Stimulated activated CD8-positive, alpha-beta memory T cell treated with anti-CD3 and anti-CD28 coated beads, Interleukin-15, amount 100 ng/mL, for 24 hours (primary cell): ENCODE data around the gene RBM47.
"Not testable (repeated sequence)": the region's sequence is repeated elsewhere in the genome, so short reads cannot be mapped to it uniquely, and the experiment has no call there.

Experiments
- DNase-seq: peaks from one replicate; pipeline ENCODE4 v3.0.0-alpha.2; 2020; ENCODE audit warnings: low read depth

Gene RBM47

GRCh38 chr4:40486534-40486933 is 143.1 kb downstream of the RBM47 start:
- no peak for DNase-seq

GRCh38 chr4:40484346-40485090 is 145.1 kb downstream of the RBM47 start:
- DNase-seq = no peak

DNA sequence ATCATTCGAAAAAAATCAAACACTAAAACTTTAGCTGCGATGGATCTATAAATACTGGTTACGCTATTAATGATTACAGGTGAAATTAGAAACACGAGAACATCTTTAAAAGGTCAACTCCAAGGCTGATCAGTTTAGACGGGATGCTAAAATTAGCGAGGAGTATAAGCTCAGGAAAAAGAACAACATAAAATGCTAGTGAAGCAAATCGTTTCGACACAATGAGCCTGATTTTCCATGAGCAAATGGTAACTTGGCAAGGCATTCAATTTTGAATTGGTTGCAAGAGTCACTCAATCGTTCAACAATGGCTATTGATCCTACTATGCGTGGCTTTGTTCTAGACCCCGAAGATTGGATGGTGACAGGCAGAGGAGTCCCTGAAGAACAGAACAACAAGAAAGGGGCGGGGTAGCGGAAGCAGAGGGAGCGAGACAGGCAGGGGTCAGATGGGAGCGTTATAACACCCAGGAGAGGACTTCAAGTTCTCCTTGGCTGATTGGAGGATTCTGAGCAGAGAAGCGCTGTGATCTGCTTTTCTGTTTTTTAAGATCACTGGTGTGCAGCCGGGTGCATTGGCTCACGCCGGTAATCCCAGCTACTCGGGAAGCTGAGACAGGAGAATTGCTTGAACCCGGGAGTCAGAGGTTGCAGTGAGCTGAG is 146.5 kb downstream of the RBM47 start:
- DNase-seq = no peak

- no peak for DNase-seq
Measured at GRCh38 chr4:40481977-40482376, 147.7 kb downstream of the RBM47 start.

- no peak for DNase-seq
Measured at GRCh38 chr4:40480291-40480690, 149.4 kb downstream of the RBM47 start.

- no peak for DNase-seq
Measured at GRCh38 chr4:40479378-40479777, 150.3 kb downstream of the RBM47 start.

GRCh38 chr4:40475609-40476008 is 154.1 kb downstream of the RBM47 start:
- no peak for DNase-seq

DNA sequence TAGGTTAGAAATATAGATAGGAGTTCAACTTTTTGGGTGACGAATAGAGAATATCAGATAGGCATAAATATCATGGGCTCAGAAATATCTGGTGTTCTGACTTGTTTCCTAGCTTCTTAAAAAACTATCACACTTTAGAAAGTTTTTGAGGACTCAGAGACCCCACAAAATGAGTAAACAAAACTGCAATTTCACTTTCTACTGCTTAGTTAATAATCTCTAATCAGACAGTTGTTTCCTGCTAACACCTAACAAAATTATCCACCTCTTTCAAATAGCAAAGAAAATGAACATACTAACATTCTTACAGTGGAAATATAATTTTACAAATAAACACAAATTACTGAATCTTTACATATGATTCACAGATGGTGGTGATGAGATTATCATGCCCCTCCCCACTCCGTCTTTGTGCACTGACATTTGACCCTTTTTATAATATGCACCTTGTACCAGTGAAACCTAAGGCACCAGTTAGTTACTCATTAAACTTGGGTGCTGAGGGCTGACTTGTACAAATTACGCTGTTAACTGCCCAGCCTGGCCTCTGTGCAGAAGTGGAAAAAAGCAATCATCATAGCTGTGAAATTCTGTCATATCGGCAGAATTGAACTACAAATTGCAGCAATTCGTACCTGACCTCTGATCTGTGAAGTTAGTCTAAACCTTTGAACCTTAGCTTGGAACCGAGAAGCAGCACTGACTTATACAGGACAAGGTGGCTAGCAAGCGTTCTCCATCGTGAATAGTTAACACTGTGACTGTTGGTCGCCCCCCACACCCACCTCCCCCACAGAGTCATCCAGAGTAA is 155.9 kb downstream of the RBM47 start:
- no peak for DNase-seq

DNA sequence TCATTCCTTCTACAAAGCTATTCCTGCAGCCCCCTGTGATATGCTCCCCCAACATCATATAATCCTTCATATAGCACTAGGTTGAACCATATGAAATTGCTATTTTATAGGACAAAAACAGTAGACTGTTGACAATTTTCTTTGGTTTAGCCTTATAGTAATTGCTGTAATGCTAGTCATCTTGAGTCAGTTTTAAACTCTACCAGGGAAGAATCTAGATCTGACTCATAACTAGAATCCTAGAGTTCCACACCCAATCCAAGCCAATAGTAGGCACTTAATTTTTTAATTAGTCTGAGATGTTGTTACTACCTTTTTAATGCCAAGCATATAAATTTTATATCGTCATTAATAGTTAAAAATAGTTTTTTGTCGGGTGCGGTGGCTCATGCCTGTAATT is 157.7 kb downstream of the RBM47 start:
- no peak for DNase-seq

GRCh38 chr4:40466789-40467188 is 162.9 kb downstream of the RBM47 start:
- no peak for DNase-seq

DNA sequence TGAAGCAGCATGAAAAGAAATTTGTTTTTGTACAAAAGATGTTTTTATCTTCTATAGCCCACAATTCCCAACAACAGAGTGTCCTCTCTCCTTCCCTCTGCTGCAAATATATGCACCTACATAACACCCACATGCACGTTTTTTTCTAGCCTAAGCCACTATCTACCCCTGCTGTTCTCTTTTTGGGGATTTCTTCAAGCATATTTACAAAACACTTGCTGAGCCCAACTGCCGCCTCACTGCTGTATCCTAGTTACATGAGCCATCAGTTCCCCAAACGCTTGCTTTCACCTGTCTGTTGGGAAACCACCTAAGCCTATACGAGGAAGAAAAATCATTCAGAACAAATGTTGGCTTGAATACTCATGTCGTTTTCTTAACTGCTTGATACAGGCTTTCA is 167.3 kb downstream of the RBM47 start:
- DNase-seq = no peak

GRCh38 chr4:40461879-40462278 is 167.8 kb downstream of the RBM47 start:
- no peak for DNase-seq

- DNase-seq = no peak
Measured at GRCh38 chr4:40461062-40461461, 168.6 kb downstream of the RBM47 start.

DNA sequence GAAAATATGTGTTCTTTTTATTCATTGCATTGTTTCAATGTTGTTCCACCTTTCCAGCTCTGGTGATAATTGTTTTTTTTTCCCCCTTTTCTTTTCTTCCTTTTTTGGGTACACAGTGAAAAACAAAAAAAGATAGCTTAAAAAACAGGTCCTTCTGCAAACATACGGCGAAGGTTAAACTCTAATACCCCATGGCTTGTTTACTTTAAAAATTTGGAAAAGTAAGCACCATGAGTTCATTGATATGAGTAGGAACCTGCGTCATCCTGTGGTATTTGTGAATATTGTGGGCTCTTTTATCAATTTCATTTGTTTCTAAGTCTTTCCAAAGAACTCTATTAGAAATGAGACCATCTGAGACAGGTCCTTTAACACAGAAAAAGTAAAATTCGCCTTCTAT is 171.0 kb downstream of the RBM47 start:
- DNase-seq = no peak

DNA sequence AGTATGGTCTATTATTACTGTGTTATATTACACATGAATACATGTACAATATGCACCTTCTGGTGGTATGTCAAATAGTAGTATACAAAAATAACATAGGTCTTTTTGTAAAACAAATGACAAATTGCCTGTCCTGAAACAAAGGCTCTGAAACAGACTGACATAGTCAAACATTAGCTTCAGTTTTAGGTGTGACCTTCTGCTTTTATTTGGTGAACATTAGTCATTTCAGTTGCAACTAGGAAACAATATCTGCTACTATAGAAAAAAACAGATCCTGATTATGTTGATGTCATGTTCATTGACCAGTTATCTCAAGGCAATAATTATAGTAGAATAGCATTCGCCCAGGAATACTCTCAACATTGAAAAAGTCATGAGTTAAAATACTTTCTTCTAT is 171.6 kb downstream of the RBM47 start:
- DNase-seq = no peak

DNA sequence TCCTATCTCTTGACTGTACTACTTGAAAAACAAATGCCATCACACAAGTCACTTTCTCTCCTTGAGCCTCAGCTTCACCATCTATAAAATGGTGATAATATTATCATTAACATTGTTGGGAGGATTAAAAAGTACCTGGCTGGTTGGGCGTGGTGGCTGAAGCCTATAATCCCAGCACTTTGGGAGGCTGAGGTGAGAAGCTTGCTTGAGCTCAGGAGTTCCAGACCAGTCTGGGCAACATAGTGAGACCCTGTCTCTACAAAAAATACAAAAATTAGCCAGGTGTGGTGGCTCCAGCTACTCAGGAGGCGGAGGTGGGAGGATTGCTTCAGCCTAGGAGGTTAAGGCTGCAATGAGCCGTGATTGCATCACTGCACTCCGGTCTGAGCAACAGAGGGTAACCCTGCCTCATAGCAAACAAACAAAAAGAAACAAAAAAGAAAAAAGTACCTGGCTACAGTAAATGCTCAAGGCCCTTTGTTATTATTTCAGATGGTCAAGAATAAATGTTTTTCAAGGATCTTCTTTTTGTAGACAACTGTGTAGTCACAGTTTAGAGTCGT is 174.2 kb downstream of the RBM47 start:
- DNase-seq = no peak

GRCh38 chr4:40454816-40455215 is 174.8 kb downstream of the RBM47 start:
- no peak for DNase-seq

- DNase-seq = no peak
Measured at GRCh38 chr4:40453912-40454311, 175.8 kb downstream of the RBM47 start.

DNA sequence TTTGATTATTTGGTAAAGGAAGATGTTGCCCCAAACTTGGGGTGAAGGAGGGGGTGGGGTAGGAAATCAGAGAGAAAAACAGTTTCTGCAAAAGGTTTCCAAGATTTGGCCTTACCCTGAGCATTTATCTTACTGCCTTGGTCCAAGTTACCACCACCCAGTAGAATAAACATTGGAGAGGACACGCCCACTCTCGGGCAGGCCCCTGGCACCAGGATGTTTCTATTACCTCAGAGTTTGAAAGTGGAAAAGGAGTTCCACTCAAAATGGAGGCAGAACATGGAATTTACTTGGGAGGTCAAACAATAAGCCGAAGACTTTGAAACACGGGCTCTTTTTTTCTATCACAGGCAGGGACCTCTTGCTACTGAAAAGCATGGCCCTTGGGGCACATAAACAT is 180.8 kb downstream of the RBM47 start:
- no peak for DNase-seq

- DNase-seq = no peak
Measured at GRCh38 chr4:40446839-40447238, 182.8 kb downstream of the RBM47 start.

GRCh38 chr4:40446261-40446750 is 183.4 kb downstream of the RBM47 start:
- not testable (repeated sequence) for DNase-seq

GRCh38 chr4:40445671-40446070 is 184.0 kb downstream of the RBM47 start:
- no peak for DNase-seq

DNA sequence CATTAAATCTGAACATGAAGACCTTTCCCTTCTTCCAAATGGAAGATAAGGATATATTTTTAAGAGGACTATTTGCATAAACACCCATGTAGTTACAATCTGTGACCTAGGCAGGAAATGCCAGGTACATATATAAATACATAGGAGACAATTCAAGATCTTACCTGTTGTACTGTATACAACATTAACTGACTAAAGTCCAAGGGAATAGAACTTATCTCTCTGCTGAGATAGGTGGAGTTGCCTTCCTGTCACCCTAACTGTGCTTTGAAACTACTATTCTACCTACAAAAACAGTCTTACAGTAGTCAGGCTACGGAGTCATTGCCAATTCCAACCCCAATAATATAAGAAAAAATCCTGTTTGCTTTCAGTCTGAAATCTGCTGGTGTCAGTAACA is 188.2 kb downstream of the RBM47 start:
- no peak for DNase-seq
